SK-MEL-5 (cell line): ENCODE data around the gene AMBRA1. TPM values are rescaled to one million over a fixed set of nuclear protein-coding genes. Genes with fewer than 3 reads are reported as not detected.
"Not testable (repeated sequence)": the region's sequence is repeated elsewhere in the genome, so short reads cannot be mapped to it uniquely, and the experiment has no call there.

Experiments used
- DNase-seq: peaks from one replicate; pipeline ENCODE4 v3.0.0-alpha.2; 2016; ENCODE audit warnings: low read depth, low spot score
- in situ Hi-C: cut with HindIII; loops from 2 replicates; pipeline ENCODE4 v1.10.0; 2016; ENCODE audit warnings: low sequenced_read_pairs, high pct_unique_total_duplicates, low pct_unique_long_range_greater_than_20kb
- total RNA-seq: library from RNA; depleted of rRNA; stranded (reverse); fragments of >200 nt; shearing (Covaris generic); gene quantifications from 2 replicates; pipeline ENCODE4 v1.2.3, GENCODE V29; 2014

AMBRA1 gene
- total RNA-seq, 1 experiment from 2014 or later = 22.2 TPM

DNA sequence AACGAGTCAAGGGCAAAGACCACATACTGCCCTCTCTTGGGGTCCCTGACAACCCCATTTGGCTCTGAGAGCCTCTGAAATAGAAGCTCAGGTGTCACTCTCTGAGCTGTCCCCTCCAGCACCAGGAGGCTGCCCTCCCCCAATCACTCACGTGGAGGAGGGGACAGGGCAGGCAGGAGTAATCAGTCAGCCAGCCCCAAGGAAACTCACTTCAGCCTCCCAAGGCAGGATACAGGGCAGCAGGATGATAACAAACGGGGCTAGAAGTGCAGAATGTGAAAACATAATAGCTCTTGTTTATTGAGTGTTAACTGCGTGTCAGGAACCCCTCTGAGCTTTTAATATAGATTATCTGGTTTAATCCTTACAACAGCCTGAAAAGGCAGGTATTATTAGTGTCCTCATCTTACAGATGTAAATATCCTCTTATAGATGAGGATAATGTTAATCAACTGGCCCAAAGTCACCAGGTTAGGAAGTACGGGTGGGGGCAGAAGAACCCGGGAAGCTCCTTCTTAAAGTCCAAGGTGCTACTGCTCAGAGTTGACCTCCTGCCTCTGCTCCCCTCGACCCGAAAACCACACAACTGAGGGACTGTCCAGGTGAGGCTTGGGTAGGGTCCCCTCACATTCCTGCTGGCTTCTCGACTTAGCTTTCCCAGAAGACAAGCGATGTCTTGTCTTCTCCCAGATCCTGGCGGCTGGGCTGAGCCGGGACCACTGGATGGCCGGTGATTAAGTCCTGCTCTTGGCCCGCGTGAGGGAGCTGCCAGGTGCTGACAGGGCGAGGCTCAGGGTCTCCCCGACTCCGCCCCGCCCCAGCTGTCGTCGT, 205.0 kb downstream of the AMBRA1 start:
- DNase-seq = no peak

DNA sequence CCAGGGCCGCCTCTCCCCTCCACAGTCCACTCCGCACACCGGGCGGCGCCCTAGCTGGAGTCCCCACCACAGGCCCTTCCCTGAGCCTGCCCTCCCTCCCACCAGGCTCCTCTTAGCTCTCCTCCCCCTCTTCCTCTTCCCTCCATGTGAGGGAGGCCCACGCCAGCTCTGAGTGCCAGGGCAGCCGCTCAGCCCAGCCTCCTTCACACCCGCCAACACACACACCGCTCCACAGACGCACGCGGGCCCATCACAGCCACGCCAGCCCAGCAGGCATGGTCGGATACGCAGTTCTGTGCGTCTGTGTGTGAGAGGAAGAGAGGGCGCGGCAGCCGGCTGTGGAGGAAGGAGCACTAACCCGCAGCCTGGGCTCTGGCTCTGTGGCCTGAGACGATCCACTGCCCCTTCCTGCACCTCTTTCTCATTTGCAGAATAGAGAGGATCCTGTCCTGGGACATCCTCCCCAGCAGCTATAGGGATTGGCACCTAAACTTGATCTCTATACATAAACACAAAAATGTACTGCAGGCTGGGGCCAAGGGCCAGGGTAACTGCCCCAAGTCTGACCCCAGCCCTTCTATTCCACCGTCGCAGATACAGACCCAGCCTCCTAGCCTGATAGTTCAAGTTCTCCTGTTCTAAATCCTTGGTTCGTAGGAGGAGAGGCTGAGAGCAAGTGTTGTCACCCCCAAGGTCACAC, 205.8 kb downstream of the AMBRA1 start:
- in situ Hi-C loops = no loop called here
- DNase-seq = no peak

More for the DNA sequence above, 205.0 kb downstream of the AMBRA1 start:
- in situ Hi-C loops = no loop called here

- DNase-seq = no peak
- in situ Hi-C loops = no loop called here
Measured at GRCh38 chr11:46387456-46387855, 206.4 kb downstream of the AMBRA1 start.

DNA sequence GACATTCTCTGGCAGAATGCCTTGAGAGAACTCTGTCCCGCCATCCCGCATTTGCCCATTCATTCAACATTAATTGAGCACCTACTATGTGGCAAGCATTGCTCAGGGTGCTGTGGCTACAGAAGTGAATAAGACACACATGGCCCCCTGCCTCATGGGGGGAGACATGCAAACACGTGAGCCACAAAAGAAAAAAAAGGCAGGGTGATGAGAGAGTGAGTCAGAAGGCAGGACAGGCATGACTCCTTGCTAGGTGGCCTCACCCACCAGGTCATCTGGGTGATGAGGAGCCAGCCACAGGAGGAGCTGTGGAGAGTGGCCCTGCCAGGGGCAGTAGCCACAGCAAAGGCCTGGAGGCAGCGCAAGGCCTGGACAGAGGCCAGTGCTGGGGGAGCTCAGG, 207.1 kb downstream of the AMBRA1 start:
- DNase-seq = no peak
- in situ Hi-C loops = no loop called here

DNA sequence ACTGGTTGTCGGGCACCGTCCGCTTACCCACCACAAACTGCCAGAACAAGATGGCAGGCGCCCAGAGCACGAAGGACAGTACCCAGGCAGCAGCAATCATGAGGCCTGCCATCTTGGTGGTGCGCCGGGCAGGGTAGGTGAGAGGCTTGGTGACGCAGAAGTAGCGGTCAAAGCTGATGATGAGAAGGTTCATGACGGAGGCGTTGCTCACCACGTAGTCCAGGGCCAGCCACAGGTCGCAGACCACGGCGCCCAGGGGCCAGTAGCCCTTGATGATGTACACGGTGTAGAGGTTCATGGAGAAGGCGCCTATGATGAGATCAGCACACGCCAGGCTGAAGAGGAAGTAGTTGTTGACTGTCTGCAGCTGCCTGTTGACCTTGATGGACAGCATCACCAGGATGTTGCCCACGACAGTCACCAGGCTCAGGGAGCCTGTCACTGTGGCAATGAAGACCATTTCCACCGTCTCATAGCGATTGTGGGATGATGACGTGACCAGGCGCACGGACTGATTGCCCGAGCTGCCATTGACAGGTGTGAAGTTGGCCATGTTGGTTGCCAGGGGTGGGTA, 207.7 kb downstream of the AMBRA1 start:
- in situ Hi-C loops = no loop called here

DNA sequence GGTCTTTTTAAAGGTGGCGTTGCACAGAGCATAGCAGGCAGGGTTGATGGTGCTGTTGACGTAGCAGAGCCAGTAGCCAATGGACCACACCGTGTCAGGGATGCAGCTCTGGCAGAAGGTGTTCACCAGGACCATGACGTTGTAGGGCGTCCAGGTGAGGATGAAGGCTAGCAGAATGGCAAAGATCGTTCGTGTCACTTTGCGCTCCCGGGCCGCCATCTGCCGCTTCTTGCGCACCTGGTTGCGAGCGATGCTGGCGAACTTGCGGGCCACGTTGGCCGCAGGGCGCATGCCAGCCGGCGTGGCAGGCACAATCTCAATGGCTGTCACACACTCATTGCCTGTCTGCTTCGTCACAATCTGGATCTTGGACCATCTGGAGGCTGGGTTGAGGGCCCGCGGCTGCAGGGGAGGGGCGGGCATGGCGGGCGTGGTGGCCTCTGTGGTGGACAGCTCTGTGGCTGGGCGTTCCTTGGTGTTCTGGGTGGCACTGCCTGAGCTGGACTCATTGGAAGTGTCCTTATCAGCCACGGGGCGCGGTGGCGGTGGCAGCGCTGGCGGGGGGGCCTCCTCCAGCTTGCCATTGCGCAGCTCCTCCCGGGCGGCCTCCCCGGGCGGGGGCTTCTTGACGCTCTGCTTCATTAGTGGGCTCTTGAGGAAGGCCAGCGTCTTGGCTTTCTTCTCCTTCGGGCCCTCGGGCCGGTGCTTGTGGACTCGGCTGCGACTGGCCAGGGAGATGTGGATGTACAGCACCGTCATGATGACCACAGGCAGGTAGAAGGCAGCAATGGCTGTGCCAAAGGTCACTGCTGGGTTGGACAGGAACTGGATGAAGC, 208.4 kb downstream of the AMBRA1 start:
- in situ Hi-C loops = no loop called here
- DNase-seq = no peak

More for the DNA sequence above, 207.7 kb downstream of the AMBRA1 start:
- no peak for DNase-seq

GRCh38 chr11:46383974-46384701, 209.7 kb downstream of the AMBRA1 start:
- in situ Hi-C loops = no loop called here
- no peak for DNase-seq

DNA sequence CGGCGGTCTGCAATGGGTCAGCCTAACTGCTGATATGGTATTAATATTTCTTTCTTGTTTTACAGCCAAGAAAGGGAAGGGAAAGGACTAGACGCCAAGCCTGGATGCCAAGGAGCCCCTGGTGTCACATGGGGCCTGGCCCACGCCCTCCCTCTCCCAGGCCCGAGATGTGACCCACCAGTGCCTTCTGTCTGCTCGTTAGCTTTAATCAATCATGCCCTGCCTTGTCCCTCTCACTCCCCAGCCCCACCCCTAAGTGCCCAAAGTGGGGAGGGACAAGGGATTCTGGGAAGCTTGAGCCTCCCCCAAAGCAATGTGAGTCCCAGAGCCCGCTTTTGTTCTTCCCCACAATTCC, 210.4 kb downstream of the AMBRA1 start:
- in situ Hi-C loops = no loop called here
- no peak for DNase-seq

- peak; percentile 72 for DNase-seq
- in situ Hi-C loops = no loop called here
Measured at GRCh38 chr11:46382646-46383403, 211.0 kb downstream of the AMBRA1 start.

DNA sequence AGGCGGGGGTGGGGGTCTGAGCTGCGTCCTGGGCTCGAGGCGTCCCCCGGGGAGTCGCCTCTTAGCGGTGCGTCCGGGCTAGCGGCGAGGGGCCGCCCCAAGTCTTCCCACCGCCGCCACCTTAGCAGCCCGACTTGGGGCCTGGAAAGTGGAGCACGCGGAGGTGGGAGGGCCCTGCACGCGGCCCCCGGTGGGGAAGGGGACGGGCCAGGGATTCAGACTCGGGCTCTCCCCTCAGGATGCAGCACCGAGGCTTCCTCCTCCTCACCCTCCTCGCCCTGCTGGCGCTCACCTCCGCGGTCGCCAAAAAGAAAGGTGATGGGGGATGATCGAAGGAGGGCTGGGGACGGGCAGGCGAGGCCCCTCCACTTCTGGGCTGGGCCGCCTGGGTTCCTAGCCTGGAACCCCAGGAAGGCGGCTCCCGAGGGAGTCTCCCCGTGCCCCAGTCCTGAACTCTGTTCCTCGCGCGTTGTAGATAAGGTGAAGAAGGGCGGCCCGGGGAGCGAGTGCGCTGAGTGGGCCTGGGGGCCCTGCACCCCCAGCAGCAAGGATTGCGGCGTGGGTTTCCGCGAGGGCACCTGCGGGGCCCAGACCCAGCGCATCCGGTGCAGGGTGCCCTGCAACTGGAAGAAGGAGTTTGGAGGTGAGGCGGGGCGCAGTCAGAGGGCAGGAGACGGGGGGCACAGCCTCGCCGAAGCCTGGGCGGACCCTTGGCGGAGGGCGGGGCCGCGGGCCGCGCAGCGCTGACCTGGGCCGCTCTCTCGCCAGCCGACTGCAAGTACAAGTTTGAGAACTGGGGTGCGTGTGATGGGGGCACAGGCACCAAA, 211.8 kb downstream of the AMBRA1 start:
- in situ Hi-C loops = no loop called here

GRCh38 chr11:46381048-46381818, 212.6 kb downstream of the AMBRA1 start, which contains the start of gene MDK:
Gene MDK, plus strand, starts transcription at chr11:46381669. Its CDS starts 389 bp downstream, at chr11:46382058.
- DNase-seq = no peak
- in situ Hi-C loops = no loop called here

More for the DNA sequence above, 211.8 kb downstream of the AMBRA1 start:
- DNase-seq = no peak

GRCh38 chr11:46380340-46381047, 213.3 kb downstream of the AMBRA1 start:
- in situ Hi-C loops = no loop called here
- no peak for DNase-seq

DNA sequence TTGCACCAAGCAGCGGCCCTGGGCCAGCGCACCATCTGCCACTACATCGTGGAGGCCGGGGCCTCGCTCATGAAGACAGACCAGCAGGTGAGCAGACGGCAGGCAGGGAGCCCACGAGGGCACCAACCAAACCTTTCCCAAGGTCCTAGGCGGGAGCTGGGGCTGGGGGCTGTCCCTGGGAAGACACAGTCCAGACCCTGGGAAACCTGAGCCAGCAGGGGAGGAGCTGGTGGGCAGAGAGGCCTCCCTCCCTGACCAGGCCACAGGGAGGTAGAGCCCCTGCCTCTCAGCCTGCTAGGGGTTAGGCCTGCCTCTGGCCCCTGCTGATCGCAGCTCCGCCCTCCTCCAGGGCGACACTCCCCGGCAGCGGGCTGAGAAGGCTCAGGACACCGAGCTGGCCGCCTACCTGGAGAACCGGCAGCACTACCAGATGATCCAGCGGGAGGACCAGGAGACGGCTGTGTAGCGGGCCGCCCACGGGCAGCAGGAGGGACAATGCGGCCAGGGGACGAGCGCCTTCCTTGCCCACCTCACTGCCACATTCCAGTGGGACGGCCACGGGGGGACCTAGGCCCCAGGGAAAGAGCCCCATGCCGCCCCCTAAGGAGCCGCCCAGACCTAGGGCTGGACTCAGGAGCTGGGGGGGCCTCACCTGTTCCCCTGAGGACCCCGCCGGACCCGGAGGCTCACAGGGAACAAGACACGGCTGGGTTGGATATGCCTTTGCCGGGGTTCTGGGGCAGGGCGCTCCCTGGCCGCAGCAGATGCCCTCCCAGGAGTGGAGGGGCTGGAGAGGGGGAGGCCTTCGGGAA, 214.1 kb downstream of the AMBRA1 start:
- DNase-seq, in situ Hi-C loops: not testable (repeated sequence)
